ENCODE data around the gene OR5H6. TPM values are rescaled to one million over a fixed set of nuclear protein-coding genes. Genes with fewer than 3 reads are reported as not detected.

The OR5H6 gene
- total RNA-seq, 1 experiment from 2014 or later, result not detected

Other genes starting within 250 kb of the OR5H6 start
- not detected in 3 replicates for gene GABRR3, start 228.9 kb upstream of the OR5H6 start, total RNA-seq (2021)
- not detected in 3 replicates for gene OR5AC2, start 177.1 kb upstream of the OR5H6 start, total RNA-seq (2021)
- gene OR5H1, start 133.5 kb upstream of the OR5H6 start, total RNA-seq (2021), result 0.02 TPM in 1 of 3 replicates, not detected in the others
- not detected in 3 replicates for gene OR5H14, start 116.8 kb upstream of the OR5H6 start, total RNA-seq (2021)
- not detected in 3 replicates for gene OR5H15, start 97.5 kb upstream of the OR5H6 start, total RNA-seq (2021)
- gene OR5H2, start 18.3 kb downstream of the OR5H6 start, total RNA-seq (2021), result not detected in 3 replicates
- gene OR5K4, start 89.6 kb downstream of the OR5H6 start, total RNA-seq (2021), result not detected in 3 replicates
- not detected in 3 replicates for gene OR5K3, start 126.4 kb downstream of the OR5H6 start, total RNA-seq (2021)
- not detected in 3 replicates for gene OR5K1, start 199.0 kb downstream of the OR5H6 start, total RNA-seq (2021)
- not detected in 3 replicates for gene OR5K2, start 233.4 kb downstream of the OR5H6 start, total RNA-seq (2021)